Vagina (tissue), 2 donors: ENCODE results near the gene FGGY. TPM values are rescaled to one million over a fixed set of nuclear protein-coding genes. Genes with fewer than 3 reads are reported as not detected.

Experiments used
- DNase-seq, 2 donors: peaks; one replicate each; pipeline ENCODE4 v3.0.0-alpha.2; 2017; ENCODE audit errors: extremely low spot score in 2 of 2
- H3K27ac ChIP-seq: fragments of 200-600 bp; sonication (generic); one replicate; pipeline ENCODE4 v1.5.1; 2019
- H3K27me3 ChIP-seq: fragments of 200-600 bp; sonication (generic); one replicate; pipeline ENCODE4 v1.5.1; 2019
- H3K36me3 ChIP-seq, 2 donors: fragments of 200-600 bp; sonication (generic); one replicate each; pipeline ENCODE4 v1.5.1; 2017 to 2019
- H3K4me1 ChIP-seq: fragments of 200-600 bp; sonication (generic); one replicate; pipeline ENCODE4 v1.5.1; 2019
- H3K4me3 ChIP-seq, 2 donors: fragments of 200-600 bp; sonication (generic); 1 replicate in 1 of 2; 2 replicates in 1 of 2; pipeline ENCODE4 v1.5.1; 2016 to 2019
- H3K9me3 ChIP-seq: fragments of 200-600 bp; sonication (generic); one replicate; pipeline ENCODE4 v1.5.1; 2019
- CTCF ChIP-seq, 3 experiments: fragments of 450-650 bp in 2 of 3; fragments of 200-600 bp in 1 of 3; sonication (generic) in 1 of 3; IDR thresholded peaks; one replicate each; pipeline ENCODE4 v1.5.1; 2017 to 2019; ENCODE audit warnings: antibody characterized with exemption in 3 of 3, mild to moderate bottlenecking in 2 of 3, moderate library complexity in 2 of 3
- POLR2A ChIP-seq, 2 donors: fragments of 450-650 bp; IDR thresholded peaks; one replicate each; pipeline ENCODE4 v1.6.1; 2017; ENCODE audit warnings: antibody characterized with exemption in 2 of 2, mild to moderate bottlenecking in 2 of 2, moderate library complexity in 2 of 2
- POLR2AphosphoS5 ChIP-seq, 2 donors: sonication (generic); formaldehyde crosslinking; IDR thresholded peaks; one replicate each; pipeline ENCODE4 v1.9.0; 2017; ENCODE audit warnings: antibody characterized with exemption in 2 of 2, mild to moderate bottlenecking in 2 of 2, low read depth in 1 of 2; ENCODE audit not compliant: insufficient read depth in 1 of 2
- intact Hi-C: fragments of 100-400 bp; cut with DNase I; formaldehyde crosslinking; loops from one replicate; pipeline ENCODE4 v1.15.1; 2023
- total RNA-seq: library from RNA; depleted of rRNA; stranded (reverse); fragments of >200 nt; gene quantifications from one replicate; pipeline ENCODE4 v1.2.3, GENCODE V29; 2016

FGGY gene
- total RNA-seq, 1 donor from 2014 or later: 11.8 TPM

DNA sequence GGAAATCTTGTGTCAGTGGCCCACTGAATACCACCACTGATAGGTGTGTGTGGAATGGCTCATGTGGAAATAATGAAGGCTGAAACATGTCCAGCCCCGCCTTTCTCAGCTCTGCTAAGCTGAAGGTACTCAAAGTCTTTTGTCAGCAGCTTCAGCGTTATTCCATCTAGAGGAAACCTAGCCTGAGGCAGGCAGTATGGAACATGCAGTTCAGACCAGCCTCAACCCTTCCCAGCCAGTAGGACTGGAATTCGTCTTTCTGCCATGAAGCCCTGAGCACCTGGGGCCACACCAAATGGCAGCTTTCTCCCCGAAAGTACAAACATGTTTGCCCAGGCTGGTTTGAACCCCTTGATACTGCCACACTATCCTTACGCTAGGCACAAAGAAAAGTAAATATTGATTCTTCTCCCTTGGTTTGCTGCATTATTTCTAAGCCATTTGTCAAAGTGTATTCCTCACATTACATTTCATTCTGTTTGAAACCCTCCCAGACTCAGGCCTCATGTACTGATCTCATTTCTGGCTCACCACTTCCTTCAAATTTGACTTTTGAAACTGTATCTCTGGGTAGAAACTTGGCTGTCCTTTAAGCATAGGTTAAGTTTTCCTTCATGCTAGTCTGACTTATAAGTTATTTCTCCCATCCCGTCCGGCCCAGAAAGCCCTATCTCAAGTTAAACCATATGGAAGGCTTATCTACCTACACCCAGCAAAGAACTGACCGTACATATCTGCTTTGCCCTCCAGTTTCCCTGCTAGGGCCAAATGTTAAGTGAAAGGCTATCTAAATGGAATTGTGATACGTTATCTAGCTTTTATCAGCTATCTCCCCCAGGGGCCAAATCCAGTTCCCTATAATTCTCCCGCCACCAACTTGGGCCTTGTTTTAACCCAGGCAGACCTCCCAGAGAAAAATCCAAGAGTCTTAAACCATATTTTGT, 472.2 kb downstream of the FGGY start:
- intact Hi-C loops: no loop called here
- H3K4me1 ChIP-seq: peaks cover 19% of the 10 kb centered on the region
- peak overlapping the region; percentile 11 for H3K27ac ChIP-seq

DNA sequence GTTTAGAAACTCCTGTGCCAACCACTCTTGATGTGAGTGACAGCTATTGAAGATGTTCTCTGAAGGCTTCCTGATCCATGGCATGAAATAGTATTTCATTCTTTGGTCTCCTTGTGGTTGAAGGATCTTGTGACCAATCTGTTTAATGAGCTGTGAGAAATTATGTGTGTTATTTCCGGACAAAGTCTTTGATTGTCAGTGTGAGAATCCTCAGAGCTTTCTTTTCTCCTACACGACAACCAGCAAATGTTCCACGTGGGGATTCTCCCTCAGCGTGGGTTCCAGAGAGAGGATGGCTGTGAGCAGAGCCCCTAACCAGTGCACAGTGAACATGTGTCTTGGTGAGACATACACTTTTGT, 472.8 kb downstream of the FGGY start:
- no peak for DNase-seq
- no peaks in the 10 kb centered on the region for H3K9me3 ChIP-seq
- intact Hi-C loops: no loop called here
- no peaks in the 10 kb centered on the region for H3K36me3 ChIP-seq
- H3K4me1 ChIP-seq: peaks cover 19% of the 10 kb centered on the region
- TF ChIP-seq POLR2A (IDR thresholded peaks at IDR 0.05): no peak
- TF ChIP-seq POLR2AphosphoS5 (IDR thresholded peaks at IDR 0.05; ENCODE audit: insufficient read depth in 1 of 2, low read depth in 1 of 2): no peak
- no peak for TF ChIP-seq CTCF (IDR thresholded peaks at IDR 0.05)
- peak overlapping the region; percentile 11 for H3K27ac ChIP-seq
- H3K4me3 ChIP-seq: no peak overlapping the region
- H3K27me3 ChIP-seq: no peaks in the 10 kb centered on the region

More for the DNA sequence above, 472.2 kb downstream of the FGGY start:
- Histone ChIP-seq H3K27me3 (no peaks in the 10 kb centered on the region), H3K36me3 (no peaks in the 10 kb centered on the region), H3K9me3 (no peaks in the 10 kb centered on the region), H3K4me3 (no peak overlapping the region)
- DNase-seq: no peak
- TF ChIP-seq POLR2AphosphoS5 (IDR thresholded peaks at IDR 0.05; ENCODE audit: insufficient read depth in 1 of 2, low read depth in 1 of 2): peak in 1 of 2 donors; percentile 48
- no peak for TF ChIP-seq POLR2A (IDR thresholded peaks at IDR 0.05)

DNA sequence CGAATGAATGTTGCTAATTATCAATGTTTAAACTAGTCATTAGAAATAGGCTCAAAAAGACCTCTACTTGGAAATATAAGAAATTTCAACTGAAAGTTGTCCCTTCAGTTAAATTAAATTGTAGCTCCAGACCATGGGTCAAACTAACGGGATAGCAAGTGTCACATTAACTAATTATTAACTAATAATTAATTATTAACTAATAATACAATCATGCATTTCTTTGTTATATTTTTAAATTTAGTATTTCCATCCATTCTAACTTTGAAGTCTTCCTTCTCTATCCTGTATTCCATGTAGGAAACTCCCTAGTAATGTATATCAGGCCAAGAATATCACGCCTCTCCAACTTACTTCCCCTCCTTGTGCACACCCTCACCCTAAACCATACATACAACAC, 474.5 kb downstream of the FGGY start:
- Histone ChIP-seq H3K4me1 (peaks cover 17% of the 10 kb centered on the region), H3K27ac (no peak overlapping the region), H3K27me3 (no peaks in the 10 kb centered on the region), H3K4me3 (no peak overlapping the region), H3K9me3 (no peaks in the 10 kb centered on the region), H3K36me3 (no peaks in the 10 kb centered on the region)
- intact Hi-C loops: no loop called here
- DNase-seq: no peak
- TF ChIP-seq POLR2A (IDR thresholded peaks at IDR 0.05): no peak
- TF ChIP-seq CTCF (IDR thresholded peaks at IDR 0.05): no peak
- TF ChIP-seq POLR2AphosphoS5 (IDR thresholded peaks at IDR 0.05; ENCODE audit: insufficient read depth in 1 of 2, low read depth in 1 of 2): no peak

DNA sequence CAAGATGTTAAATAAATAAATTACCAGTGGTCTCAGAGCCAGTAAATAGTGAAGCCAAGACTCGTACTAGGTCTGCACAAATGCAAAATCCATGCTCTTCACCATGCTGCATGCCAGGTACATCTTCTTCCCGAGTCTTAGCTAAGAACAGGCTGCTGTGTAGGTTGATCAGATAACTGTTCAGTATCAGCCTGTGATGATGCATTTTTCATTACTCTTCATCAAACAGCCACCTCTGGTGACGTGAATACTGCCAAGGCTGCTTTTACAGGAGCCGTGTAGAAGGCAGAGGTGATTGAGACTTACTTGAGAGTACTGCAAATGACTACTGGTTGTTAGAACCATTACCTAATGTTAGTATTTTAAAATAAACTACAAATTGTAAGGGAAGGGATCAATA, 478.6 kb downstream of the FGGY start:
- TF ChIP-seq POLR2A (IDR thresholded peaks at IDR 0.05) (no peak), CTCF (IDR thresholded peaks at IDR 0.05) (no peak), POLR2AphosphoS5 (IDR thresholded peaks at IDR 0.05; ENCODE audit: insufficient read depth in 1 of 2, low read depth in 1 of 2) (no peak)
- Histone ChIP-seq H3K36me3 (no peaks in the 10 kb centered on the region), H3K9me3 (no peaks in the 10 kb centered on the region), H3K27me3 (no peaks in the 10 kb centered on the region), H3K27ac (no peak overlapping the region), H3K4me3 (no peak overlapping the region), H3K4me1 (no peaks in the 10 kb centered on the region)
- intact Hi-C loops: no loop called here
- no peak for DNase-seq

- Histone ChIP-seq H3K9me3 (no peaks in the 10 kb centered on the region), H3K4me1 (no peaks in the 10 kb centered on the region), H3K27ac (no peak overlapping the region), H3K36me3 (no peaks in the 10 kb centered on the region), H3K4me3 (no peak overlapping the region), H3K27me3 (no peaks in the 10 kb centered on the region)
- intact Hi-C loops: no loop called here
- no peak for TF ChIP-seq CTCF (IDR thresholded peaks at IDR 0.05)
- no peak for TF ChIP-seq POLR2A (IDR thresholded peaks at IDR 0.05)
- no peak for TF ChIP-seq POLR2AphosphoS5 (IDR thresholded peaks at IDR 0.05; ENCODE audit: insufficient read depth in 1 of 2, low read depth in 1 of 2)
- no peak for DNase-seq
Measured at GRCh38 chr1:59776960-59777852, 480.3 kb downstream of the FGGY start.
